Measurements from ENCODE around the gene SH3RF2. TPM values are rescaled to one million over a fixed set of nuclear protein-coding genes. Genes with fewer than 3 reads are reported as not detected.
"Not testable (repeated sequence)": the region's sequence is repeated elsewhere in the genome, so short reads cannot be mapped to it uniquely, and the experiment has no call there.

SH3RF2 gene
- total RNA-seq, 2 experiments from 2014 or later: not detected

- Mint-ChIP-seq H3K4me1 (peaks cover 18% of the 10 kb centered on the region), H3K27me3 (peaks cover 43% of the 10 kb centered on the region), H3K36me3 (no peaks in the 10 kb centered on the region), H3K9me3 (peaks cover 1% of the 10 kb centered on the region), H3K4me3 (no peak overlapping the region), H3K27ac (no peak overlapping the region)
- DNase-seq: no peak
Measured at GRCh38 chr5:145949474-145949873, 13.1 kb downstream of the SH3RF2 start.

GRCh38 chr5:145951071-145951470 lies 14.7 kb downstream of the SH3RF2 start:
- no peak for DNase-seq
- Mint-ChIP-seq H3K4me1 (peaks cover 10% of the 10 kb centered on the region), H3K9me3 (peaks cover 1% of the 10 kb centered on the region), H3K27ac (no peak overlapping the region), H3K4me3 (no peak overlapping the region), H3K36me3 (no peaks in the 10 kb centered on the region), H3K27me3 (peaks cover 35% of the 10 kb centered on the region)

- DNase-seq: no peak
- H3K27me3 Mint-ChIP-seq: peaks cover 37% of the 10 kb centered on the region
- H3K4me3 Mint-ChIP-seq: no peak overlapping the region
- no peaks in the 10 kb centered on the region for H3K4me1 Mint-ChIP-seq
- no peaks in the 10 kb centered on the region for H3K9me3 Mint-ChIP-seq
- H3K27ac Mint-ChIP-seq: no peak overlapping the region
- H3K36me3 Mint-ChIP-seq: no peaks in the 10 kb centered on the region
Measured at GRCh38 chr5:145953202-145953601, 16.8 kb downstream of the SH3RF2 start.

- H3K9me3 Mint-ChIP-seq, H3K36me3 Mint-ChIP-seq, DNase-seq, H3K27ac Mint-ChIP-seq, H3K4me1 Mint-ChIP-seq, H3K4me3 Mint-ChIP-seq: not testable (repeated sequence)
- peaks cover 29% of the 10 kb centered on the region for H3K27me3 Mint-ChIP-seq
Measured at GRCh38 chr5:145954140-145954539, 17.8 kb downstream of the SH3RF2 start.

- Mint-ChIP-seq H3K27ac (no peak overlapping the region), H3K4me1 (peaks cover 9% of the 10 kb centered on the region), H3K36me3 (no peaks in the 10 kb centered on the region), H3K4me3 (no peak overlapping the region), H3K9me3 (no peaks in the 10 kb centered on the region), H3K27me3 (peaks cover 18% of the 10 kb centered on the region)
- DNase-seq: no peak
Measured at GRCh38 chr5:145957388-145957787, 21.0 kb downstream of the SH3RF2 start.

- Mint-ChIP-seq H3K9me3 (no peaks in the 10 kb centered on the region), H3K4me3 (no peak overlapping the region), H3K27me3 (peaks cover 17% of the 10 kb centered on the region), H3K4me1 (peaks cover 9% of the 10 kb centered on the region), H3K36me3 (no peaks in the 10 kb centered on the region), H3K27ac (no peak overlapping the region)
- DNase-seq: no peak
Measured at GRCh38 chr5:145958436-145958835, 22.1 kb downstream of the SH3RF2 start.

GRCh38 chr5:145960166-145960565 lies 23.8 kb downstream of the SH3RF2 start:
- Mint-ChIP-seq H3K9me3 (no peaks in the 10 kb centered on the region), H3K36me3 (no peaks in the 10 kb centered on the region), H3K27me3 (peaks cover 19% of the 10 kb centered on the region), H3K4me3 (no peak overlapping the region), H3K4me1 (peaks cover 9% of the 10 kb centered on the region), H3K27ac (no peak overlapping the region)
- no peak for DNase-seq

- Mint-ChIP-seq H3K27me3 (peaks cover 19% of the 10 kb centered on the region), H3K4me3 (no peak overlapping the region)
Measured at GRCh38 chr5:145960848-145961600, 24.6 kb downstream of the SH3RF2 start.

GRCh38 chr5:145962001-145962400 lies 25.6 kb downstream of the SH3RF2 start:
- H3K27ac Mint-ChIP-seq: no peak overlapping the region
- H3K9me3 Mint-ChIP-seq: no peaks in the 10 kb centered on the region
- H3K4me1 Mint-ChIP-seq: peaks cover 9% of the 10 kb centered on the region
- no peak for DNase-seq
- H3K27me3 Mint-ChIP-seq: peaks cover 14% of the 10 kb centered on the region
- no peaks in the 10 kb centered on the region for H3K36me3 Mint-ChIP-seq
- H3K4me3 Mint-ChIP-seq: no peak overlapping the region

More at GRCh38 chr5:145960848-145961600, 24.6 kb downstream of the SH3RF2 start:
- Mint-ChIP-seq H3K9me3 (no peaks in the 10 kb centered on the region), H3K27ac (no peak overlapping the region), H3K36me3 (no peaks in the 10 kb centered on the region), H3K4me1 (peaks cover 9% of the 10 kb centered on the region)
- no peak for DNase-seq

GRCh38 chr5:145964008-145964407 lies 27.6 kb downstream of the SH3RF2 start:
- not testable (repeated sequence) for H3K4me3 Mint-ChIP-seq

GRCh38 chr5:145965804-145966203 lies 29.4 kb downstream of the SH3RF2 start:
- H3K4me3 Mint-ChIP-seq: no peak overlapping the region
- no peaks in the 10 kb centered on the region for H3K9me3 Mint-ChIP-seq
- no peak for DNase-seq
- no peak overlapping the region for H3K27ac Mint-ChIP-seq
- no peaks in the 10 kb centered on the region for H3K36me3 Mint-ChIP-seq
- peaks cover 14% of the 10 kb centered on the region for H3K27me3 Mint-ChIP-seq
- peaks cover 5% of the 10 kb centered on the region for H3K4me1 Mint-ChIP-seq

More at GRCh38 chr5:145964008-145964407, 27.6 kb downstream of the SH3RF2 start:
- not testable (repeated sequence) for H3K4me1 Mint-ChIP-seq, H3K36me3 Mint-ChIP-seq, H3K27ac Mint-ChIP-seq, H3K9me3 Mint-ChIP-seq, DNase-seq
- peaks cover 14% of the 10 kb centered on the region for H3K27me3 Mint-ChIP-seq

- Mint-ChIP-seq H3K9me3 (no peaks in the 10 kb centered on the region), H3K36me3 (no peaks in the 10 kb centered on the region), H3K4me3 (no peak overlapping the region)
Measured at GRCh38 chr5:145967296-145967695, 30.9 kb downstream of the SH3RF2 start.

GRCh38 chr5:145968970-145969713 lies 32.8 kb downstream of the SH3RF2 start:
- Mint-ChIP-seq H3K27me3 (peaks cover 6% of the 10 kb centered on the region), H3K27ac (no peak overlapping the region), H3K4me1 (no peaks in the 10 kb centered on the region), H3K36me3 (no peaks in the 10 kb centered on the region), H3K9me3 (no peaks in the 10 kb centered on the region), H3K4me3 (no peak overlapping the region)
- DNase-seq: no peak

More at GRCh38 chr5:145967296-145967695, 30.9 kb downstream of the SH3RF2 start:
- Mint-ChIP-seq H3K27ac (no peak overlapping the region), H3K27me3 (peaks cover 8% of the 10 kb centered on the region), H3K4me1 (no peaks in the 10 kb centered on the region)
- no peak for DNase-seq

GRCh38 chr5:145969714-145970092 lies 33.3 kb downstream of the SH3RF2 start:
- H3K9me3 Mint-ChIP-seq: no peaks in the 10 kb centered on the region
- no peak for DNase-seq

GRCh38 chr5:145971108-145971507 lies 34.7 kb downstream of the SH3RF2 start:
- Mint-ChIP-seq H3K9me3 (no peaks in the 10 kb centered on the region), H3K27me3 (peaks cover 7% of the 10 kb centered on the region), H3K4me1 (peaks cover under 1% of the 10 kb centered on the region), H3K27ac (no peak overlapping the region), H3K4me3 (no peak overlapping the region), H3K36me3 (no peaks in the 10 kb centered on the region)
- no peak for DNase-seq

More at GRCh38 chr5:145969714-145970092, 33.3 kb downstream of the SH3RF2 start:
- Mint-ChIP-seq H3K27ac (no peak overlapping the region), H3K27me3 (peaks cover 7% of the 10 kb centered on the region), H3K4me3 (no peak overlapping the region), H3K4me1 (no peaks in the 10 kb centered on the region), H3K36me3 (no peaks in the 10 kb centered on the region)

All from activated naive CD8-positive, alpha-beta T cell treated with anti-CD3 and anti-CD28 coated beads for 36 hours (primary cell).